SK-N-SH (cell line): Measurements from ENCODE around the gene IPO9. TPM values are rescaled to one million over a fixed set of nuclear protein-coding genes. Genes with fewer than 3 reads are reported as not detected.

Experiments
- CTCF ChIA-PET: fragments of 300-600, 350-600 bp; formaldehyde crosslinking; extraction: SDS; loops from one replicate; lab custom pipeline; 2021; lab: Yijun Ruan, JAX
- POLR2A ChIA-PET: fragments of 350-600 bp; sonication (Branson Sonifier 250); formaldehyde crosslinking; extraction: SDS; loops from one replicate; lab custom pipeline; 2020; ENCODE audit warnings: antibody characterized with exemption, inconsistent platforms; lab: Yijun Ruan, JAX
- DNase-seq: peaks from one replicate; pipeline ENCODE4 v3.0.0; 2012
- H2AFZ ChIP-seq: fragments of 200-600 bp; sonication (generic); 2 replicates; pipeline ENCODE4 v1.8.1; 2016; ENCODE audit warnings: antibody characterized with exemption, mild to moderate bottlenecking, low read depth
- H3F3A ChIP-seq: fragments of 200-600 bp; sonication (generic); replicated peaks from 2 replicates; pipeline ENCODE3; 2016; ENCODE audit warnings: antibody characterized with exemption, mild to moderate bottlenecking; ENCODE audit not compliant: insufficient read depth
- H3K27ac ChIP-seq, 2 experiments: fragments of 200-500 bp in 1 of 2; fragments of 200-600 bp in 1 of 2; sonication (Bioruptor generic) in 1 of 2; sonication (generic), shearing (Covaris generic) in 1 of 2; 2 replicates each; pipeline versions ENCODE4 v1.5.1 to v1.6.1; 2014 to 2016; ENCODE audit warnings: low read depth in 2 of 2, inconsistent platforms in 1 of 2, low read length in 1 of 2, mild to moderate bottlenecking in 1 of 2, mixed read lengths in 1 of 2
- H3K27me3 ChIP-seq: fragments of 200-600 bp; sonication (generic), shearing (Covaris generic); 2 replicates; pipeline ENCODE4 v1.6.1; 2016; ENCODE audit warnings: mixed run types; ENCODE audit not compliant: insufficient read depth
- H3K36me3 ChIP-seq, 2 experiments: fragments of 200-500 bp in 1 of 2; fragments of 200-600 bp in 1 of 2; sonication (Bioruptor generic) in 1 of 2; sonication (generic) in 1 of 2; replicated peaks in 1 of 2; 2 replicates each; pipeline versions ENCODE3 to v1.5.1; 2014 to 2016; ENCODE audit warnings: low read length in 1 of 2, mild to moderate bottlenecking in 1 of 2; ENCODE audit not compliant: insufficient read depth in 2 of 2, control insufficient read depth in 1 of 2
- H3K4me1 ChIP-seq, 2 experiments: fragments of 200-500 bp in 1 of 2; fragments of 200-600 bp in 1 of 2; sonication (Bioruptor generic) in 1 of 2; sonication (generic), shearing (Covaris generic) in 1 of 2; 2 replicates each; pipeline versions ENCODE4 v1.5.1 to v1.6.1; 2014 to 2016; ENCODE audit warnings: low read depth in 1 of 2, low read length in 1 of 2, mixed run types in 1 of 2; ENCODE audit not compliant: insufficient read depth in 2 of 2, control insufficient read depth in 1 of 2
- H3K4me2 ChIP-seq: fragments of 200-600 bp; sonication (generic), shearing (Covaris generic); 2 replicates; pipeline ENCODE4 v1.6.1; 2017; ENCODE audit warnings: mixed run types
- H3K4me3 ChIP-seq, 2 experiments: fragments of 200-500 bp in 1 of 2; fragments of 200-600 bp in 1 of 2; sonication (Bioruptor generic) in 1 of 2; sonication (generic), shearing (Covaris generic) in 1 of 2; 2 replicates each; pipeline versions ENCODE4 v1.5.1 to v1.8.1; 2014 to 2016; ENCODE audit warnings: low read depth in 2 of 2, inconsistent platforms in 1 of 2, low read length in 1 of 2, mild to moderate bottlenecking in 1 of 2, mixed read lengths in 1 of 2, moderate library complexity in 1 of 2
- H3K79me2 ChIP-seq: fragments of 200-600 bp; sonication (generic); 2 replicates; pipeline ENCODE4 v1.8.1; 2017; ENCODE audit warnings: mild to moderate bottlenecking; ENCODE audit not compliant: insufficient read depth
- H3K9ac ChIP-seq: fragments of 200-600 bp; sonication (generic); 2 replicates; pipeline ENCODE4 v1.6.1; 2017; ENCODE audit warnings: mixed run types
- H3K9me2 ChIP-seq: fragments of 200-600 bp; sonication (generic); 2 replicates; pipeline ENCODE4 v1.6.1; 2017; ENCODE audit warnings: mixed run types
- H3K9me3 ChIP-seq: fragments of 200-600 bp; sonication (generic); 2 replicates; pipeline ENCODE4 v1.6.1; 2017; ENCODE audit warnings: mixed run types, mild to moderate bottlenecking, moderate library complexity
- H4K20me1 ChIP-seq: fragments of 200-600 bp; sonication (generic); 2 replicates; pipeline ENCODE4 v1.6.1; 2017; ENCODE audit warnings: mild to moderate bottlenecking, mixed run types; ENCODE audit not compliant: insufficient read depth
- CHD2 ChIP-seq: fragments of 150-350 bp; IDR thresholded peaks from 2 replicates; pipeline ENCODE4 v1.6.1; 2018; ENCODE audit warnings: low read length; ENCODE audit not compliant: partially characterized antibody
- FOSL2 ChIP-seq: IDR thresholded peaks from 2 replicates; pipeline ENCODE4 v1.4.0; 2012; ENCODE audit warnings: low read depth, mild to moderate bottlenecking, moderate library complexity, borderline replicate concordance
- FOXM1 ChIP-seq: IDR thresholded peaks from 2 replicates; pipeline ENCODE4 v1.4.0; 2012; ENCODE audit warnings: low read depth, mild to moderate bottlenecking
- GABPA ChIP-seq: IDR thresholded peaks from 2 replicates; pipeline ENCODE4 v1.4.0; 2012; ENCODE audit warnings: low read depth, mild to moderate bottlenecking
- JUND ChIP-seq: IDR thresholded peaks from 2 replicates; pipeline ENCODE4 v1.4.0; 2012
- MEF2A ChIP-seq: IDR thresholded peaks from 2 replicates; pipeline ENCODE4 v1.4.0; 2012; ENCODE audit warnings: low read depth, borderline replicate concordance
- NFIC ChIP-seq: IDR thresholded peaks from 2 replicates; pipeline ENCODE4 v1.4.0; 2012; ENCODE audit warnings: borderline replicate concordance
- RAD21 ChIP-seq: IDR thresholded peaks from 2 replicates; pipeline ENCODE4 v1.6.1; 2012; ENCODE audit warnings: mild to moderate bottlenecking, low read length
- RCOR1 ChIP-seq: fragments of 150-350 bp; IDR thresholded peaks from 2 replicates; pipeline ENCODE4 v1.6.1; 2017; ENCODE audit warnings: antibody characterized with exemption, low read length
- REST ChIP-seq: IDR thresholded peaks from 2 replicates; pipeline ENCODE4 v1.6.1; 2012; ENCODE audit warnings: mild to moderate bottlenecking, low read depth, low read length, moderate library complexity
- RFX5 ChIP-seq: IDR thresholded peaks from 2 replicates; pipeline ENCODE4 v1.6.1; 2012; ENCODE audit warnings: mild to moderate bottlenecking, improper control_type of control experiment, low read length
- SIN3A ChIP-seq: IDR thresholded peaks from 2 replicates; pipeline ENCODE4 v1.6.1; 2012; ENCODE audit warnings: low read depth, mild to moderate bottlenecking, low read length, moderate library complexity, borderline replicate concordance
- TCF12 ChIP-seq: IDR thresholded peaks from 2 replicates; pipeline ENCODE4 v1.4.0; 2012
- YY1 ChIP-seq: IDR thresholded peaks from 2 replicates; pipeline ENCODE4 v1.4.0; 2012; ENCODE audit warnings: low read depth, mild to moderate bottlenecking
- WGBS: methylation state at CpG from one replicate; pipeline ENCODE4 v1.1.6; 2017; ENCODE audit warnings: low lambda C conversion rate; 5-methylcytosine and 5-hydroxymethylcytosine counted together
- polyA plus RNA-seq, 3 experiments: library from polyadenylated mRNA; depleted of rRNA; stranded (reverse); fragments of >200 nt; gene quantifications; 2 replicates each; pipeline ENCODE4 v1.2.3, GENCODE V29; 2012
- TF ChIP-seq, protein P1 (sequence below): IDR thresholded peaks from 2 replicates; pipeline ENCODE4 v1.4.0; 2012; ENCODE audit warnings: low read depth, borderline replicate concordance
- TF ChIP-seq, protein P2 (sequence below): fragments of 150-350 bp; IDR thresholded peaks from 2 replicates; pipeline ENCODE4 v1.6.1; 2017; ENCODE audit warnings: antibody characterized with exemption, low read length, low read depth, borderline replicate concordance
- TF ChIP-seq, protein P3 (sequence below): fragments of 150-350 bp; IDR thresholded peaks from 2 replicates; pipeline ENCODE4 v1.6.1; 2016; ENCODE audit warnings: mild to moderate bottlenecking, low read depth, low read length

Gene IPO9
- polyA plus RNA-seq, 1 of the 3 experiments (the other 2 are of a cell fraction) = 24.5 TPM

- TF ChIP-seq CHD2 = no peak
- TF ChIP-seq, protein P1, sequence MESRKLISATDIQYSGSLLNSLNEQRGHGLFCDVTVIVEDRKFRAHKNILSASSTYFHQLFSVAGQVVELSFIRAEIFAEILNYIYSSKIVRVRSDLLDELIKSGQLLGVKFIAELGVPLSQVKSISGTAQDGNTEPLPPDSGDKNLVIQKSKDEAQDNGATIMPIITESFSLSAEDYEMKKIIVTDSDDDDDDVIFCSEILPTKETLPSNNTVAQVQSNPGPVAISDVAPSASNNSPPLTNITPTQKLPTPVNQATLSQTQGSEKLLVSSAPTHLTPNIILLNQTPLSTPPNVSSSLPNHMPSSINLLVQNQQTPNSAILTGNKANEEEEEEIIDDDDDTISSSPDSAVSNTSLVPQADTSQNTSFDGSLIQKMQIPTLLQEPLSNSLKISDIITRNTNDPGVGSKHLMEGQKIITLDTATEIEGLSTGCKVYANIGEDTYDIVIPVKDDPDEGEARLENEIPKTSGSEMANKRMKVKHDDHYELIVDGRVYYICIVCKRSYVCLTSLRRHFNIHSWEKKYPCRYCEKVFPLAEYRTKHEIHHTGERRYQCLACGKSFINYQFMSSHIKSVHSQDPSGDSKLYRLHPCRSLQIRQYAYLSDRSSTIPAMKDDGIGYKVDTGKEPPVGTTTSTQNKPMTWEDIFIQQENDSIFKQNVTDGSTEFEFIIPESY = no peak
- no peak for TF ChIP-seq FOXM1
- TF ChIP-seq, protein P2, sequence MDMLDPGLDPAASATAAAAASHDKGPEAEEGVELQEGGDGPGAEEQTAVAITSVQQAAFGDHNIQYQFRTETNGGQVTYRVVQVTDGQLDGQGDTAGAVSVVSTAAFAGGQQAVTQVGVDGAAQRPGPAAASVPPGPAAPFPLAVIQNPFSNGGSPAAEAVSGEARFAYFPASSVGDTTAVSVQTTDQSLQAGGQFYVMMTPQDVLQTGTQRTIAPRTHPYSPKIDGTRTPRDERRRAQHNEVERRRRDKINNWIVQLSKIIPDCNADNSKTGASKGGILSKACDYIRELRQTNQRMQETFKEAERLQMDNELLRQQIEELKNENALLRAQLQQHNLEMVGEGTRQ = no peak
- TF ChIP-seq RAD21 = no peak
- TF ChIP-seq SIN3A = no peak
- no peaks in the 10 kb centered on the region for H3K27me3 ChIP-seq
- DNase-seq = no peak
- 87% methylated on average over 3 of the region's 3 CpGs for WGBS
- peaks cover 8 to 10% of the 10 kb centered on the region in 2 experiments for H3K4me1 ChIP-seq
- POLR2A ChIA-PET = no interaction called here
- no peaks in the 10 kb centered on the region for H3K79me2 ChIP-seq
- H3K27ac ChIP-seq = no peak overlapping the region
- H3K4me2 ChIP-seq = no peak overlapping the region
- H4K20me1 ChIP-seq = no peaks in the 10 kb centered on the region
- H3K9me2 ChIP-seq = no peaks in the 10 kb centered on the region
- peaks cover 6% of the 10 kb centered on the region for H3F3A ChIP-seq
- no peaks in the 10 kb centered on the region for H3K9me3 ChIP-seq
- H3K4me3 ChIP-seq = no peak overlapping the region
- no peaks in the 10 kb centered on the region for H3K36me3 ChIP-seq
- no peak overlapping the region for H3K9ac ChIP-seq
- CTCF ChIA-PET = no interaction called here
- H2AFZ ChIP-seq = no peak overlapping the region
Measured at GRCh38 chr1:201921952-201922558, 93.1 kb downstream of the IPO9 start.

- no peak overlapping the region for H3K9ac ChIP-seq
- H3K27me3 ChIP-seq = no peaks in the 10 kb centered on the region
- CTCF ChIA-PET = interaction anchor here (0.8 kb wide), 1 partner anchor 29 kb away, joined by 4 read pairs; no protein-coding TSS in a partner anchor
- no peaks in the 10 kb centered on the region for H4K20me1 ChIP-seq
- H3K4me3 ChIP-seq = no peak overlapping the region
- no peak for TF ChIP-seq RCOR1
- TF ChIP-seq REST = no peak
- TF ChIP-seq, protein P3, sequence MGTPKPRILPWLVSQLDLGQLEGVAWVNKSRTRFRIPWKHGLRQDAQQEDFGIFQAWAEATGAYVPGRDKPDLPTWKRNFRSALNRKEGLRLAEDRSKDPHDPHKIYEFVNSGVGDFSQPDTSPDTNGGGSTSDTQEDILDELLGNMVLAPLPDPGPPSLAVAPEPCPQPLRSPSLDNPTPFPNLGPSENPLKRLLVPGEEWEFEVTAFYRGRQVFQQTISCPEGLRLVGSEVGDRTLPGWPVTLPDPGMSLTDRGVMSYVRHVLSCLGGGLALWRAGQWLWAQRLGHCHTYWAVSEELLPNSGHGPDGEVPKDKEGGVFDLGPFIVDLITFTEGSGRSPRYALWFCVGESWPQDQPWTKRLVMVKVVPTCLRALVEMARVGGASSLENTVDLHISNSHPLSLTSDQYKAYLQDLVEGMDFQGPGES = no peak
- no peak for TF ChIP-seq MEF2A
- no peak for TF ChIP-seq RFX5
- no peak for TF ChIP-seq NFIC
- TF ChIP-seq GABPA = no peak
- no peak for TF ChIP-seq YY1
- TF ChIP-seq TCF12 = no peak
- TF ChIP-seq FOSL2 = no peak
- no peak for TF ChIP-seq FOXM1
- no peak for TF ChIP-seq JUND
- TF ChIP-seq, all 33 proteins: peak for 0
- no peaks in the 10 kb centered on the region for H3K9me2 ChIP-seq
- no peaks in the 10 kb centered on the region for H3F3A ChIP-seq
- no peak for DNase-seq
- H3K27ac ChIP-seq = no peak overlapping the region
- no peaks in the 10 kb centered on the region for H3K79me2 ChIP-seq
- no peak overlapping the region for H3K4me2 ChIP-seq
- no peaks in the 10 kb centered on the region for H3K36me3 ChIP-seq
- H3K4me1 ChIP-seq = no peaks in the 10 kb centered on the region
- WGBS = 86% methylated on average over 2 of the region's 2 CpGs
- POLR2A ChIA-PET = interaction anchor here (0.6 kb wide), 1 partner anchor 30 kb away, joined by 3 read pairs; no protein-coding TSS in a partner anchor
- no peak overlapping the region for H2AFZ ChIP-seq
- H3K9me3 ChIP-seq = no peaks in the 10 kb centered on the region
Measured at GRCh38 chr1:201925301-201925567, 96.3 kb downstream of the IPO9 start.
